NCI-H345 treated with DMSO at 0.1 percent for 48 hours (cell line): ENCODE data around the gene CEP63.

Experiments used
- DNase-seq: peaks from one replicate; lab custom pipeline; 2025; ENCODE audit not compliant: unreplicated experiment; lab: John Stamatoyannopoulos, UW

The CEP63 gene

DNA sequence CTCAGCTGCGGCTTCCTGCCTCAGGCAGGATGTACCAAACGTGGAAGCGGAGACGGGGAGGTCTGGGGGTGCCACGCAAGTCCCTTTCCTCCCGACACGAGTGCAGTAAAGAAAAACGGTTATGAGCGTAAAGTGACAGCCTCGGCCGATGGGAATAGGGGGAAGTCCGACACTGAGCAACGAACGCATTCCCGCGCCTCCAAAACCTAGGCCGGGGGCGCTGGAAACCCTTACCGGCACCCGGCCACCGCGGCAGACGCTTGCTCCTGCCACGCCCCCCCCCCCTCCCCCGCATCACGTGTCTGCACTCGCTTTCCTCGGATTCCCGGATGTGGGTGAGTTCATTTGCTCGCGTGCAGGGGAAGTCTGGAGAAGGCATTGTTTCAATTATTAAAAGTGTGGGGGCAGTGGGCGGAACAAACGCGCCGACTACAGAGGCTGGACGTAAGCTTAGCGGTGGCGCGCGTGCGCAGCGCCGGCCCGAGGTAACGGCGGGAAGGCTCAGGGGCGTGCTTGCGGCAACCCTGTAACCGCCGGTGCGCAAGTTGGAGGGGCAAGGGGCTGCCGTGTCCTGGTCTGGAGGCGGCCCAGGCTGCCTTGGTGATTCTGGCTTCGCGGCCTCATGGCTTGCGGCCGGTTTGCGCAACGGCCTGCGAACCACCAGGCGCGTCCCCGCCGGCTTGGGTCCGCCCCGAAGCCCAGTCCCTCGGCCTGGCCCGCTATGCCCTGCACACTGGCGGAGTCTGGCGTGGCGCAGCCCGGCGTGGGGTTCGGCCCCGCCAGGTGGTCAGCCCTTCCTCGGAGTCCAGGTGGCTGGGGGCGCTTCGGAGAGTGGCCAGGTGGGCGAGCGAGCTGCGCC is at the start of gene CEP63, which contains the start of gene ANAPC13:
CEP63 (plus strand) TSS at position 340 of the 859 bp plus-strand sequence. CDS start 9,264 bp downstream, outside the sequence.
ANAPC13 (minus strand) TSS at position 268 of the 859 bp plus-strand sequence. CDS start 3,081 bp downstream, outside the sequence.
- peak; percentile 81 for DNase-seq

DNA sequence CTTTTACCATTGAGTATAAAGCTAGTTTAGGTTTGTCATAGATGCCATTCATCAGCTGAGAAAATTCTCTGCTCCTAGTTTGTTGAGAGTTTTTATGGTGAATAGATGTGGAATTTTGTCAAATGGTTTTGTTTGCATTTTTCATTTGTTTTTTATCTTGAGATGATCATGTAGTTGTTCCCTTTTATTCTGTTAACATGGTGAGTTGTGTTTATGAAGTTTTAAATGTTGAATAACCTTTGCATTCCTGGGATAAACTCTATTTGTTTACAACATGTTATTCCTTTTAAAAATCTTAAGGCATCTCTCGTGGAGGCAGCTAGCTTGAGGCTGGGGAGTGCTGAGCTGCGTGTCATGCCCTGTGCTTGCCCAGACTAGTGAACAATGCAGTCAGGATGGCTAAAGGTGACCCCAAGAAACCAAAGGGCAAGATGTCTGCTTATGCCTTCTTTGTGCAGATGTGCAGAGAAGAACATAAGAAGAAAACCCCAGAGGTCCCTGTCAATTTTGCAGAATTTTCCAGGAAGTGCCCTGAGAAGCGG is 48.6 kb upstream of the CEP63 start:
- no peak for DNase-seq

DNA sequence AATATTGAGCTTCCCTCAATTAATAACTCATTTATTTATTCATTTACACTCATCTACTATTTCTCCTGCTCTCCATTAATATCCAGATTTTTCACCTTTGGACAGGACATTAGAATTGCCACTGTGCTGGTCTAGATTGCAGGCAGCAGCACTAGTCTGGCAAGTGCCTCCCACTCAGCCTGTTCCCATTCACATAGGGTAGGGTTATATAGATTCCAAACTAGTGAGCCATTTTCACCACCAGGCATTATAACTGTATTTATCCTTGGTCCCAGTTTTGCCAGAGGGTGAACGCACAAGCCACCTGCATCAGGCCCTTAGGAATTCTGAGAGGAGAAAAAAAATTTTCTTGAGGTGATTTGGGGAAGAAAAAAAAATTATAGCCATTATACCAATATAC is 44.5 kb upstream of the CEP63 start:
- DNase-seq, result no peak

DNA sequence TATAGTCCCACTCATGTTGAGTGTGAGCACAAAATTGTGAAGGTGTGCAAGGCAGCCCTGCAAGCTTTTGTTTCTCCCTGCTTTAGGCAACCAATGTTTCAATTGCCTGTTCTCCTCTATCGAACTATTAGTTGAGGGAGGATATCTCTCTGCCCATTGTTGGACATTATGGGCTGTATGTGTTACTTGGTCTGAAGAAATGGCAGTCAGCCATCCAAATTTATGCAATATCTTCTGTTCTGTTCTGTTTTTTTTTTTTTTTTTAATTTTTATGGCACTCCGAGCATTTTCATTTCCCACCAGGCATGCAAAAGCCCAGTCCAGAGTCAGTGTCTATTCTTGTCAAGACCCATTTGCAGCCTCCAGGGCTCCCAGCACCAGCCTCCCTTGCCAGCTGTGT is 44.0 kb upstream of the CEP63 start:
- DNase-seq, result no peak

DNA sequence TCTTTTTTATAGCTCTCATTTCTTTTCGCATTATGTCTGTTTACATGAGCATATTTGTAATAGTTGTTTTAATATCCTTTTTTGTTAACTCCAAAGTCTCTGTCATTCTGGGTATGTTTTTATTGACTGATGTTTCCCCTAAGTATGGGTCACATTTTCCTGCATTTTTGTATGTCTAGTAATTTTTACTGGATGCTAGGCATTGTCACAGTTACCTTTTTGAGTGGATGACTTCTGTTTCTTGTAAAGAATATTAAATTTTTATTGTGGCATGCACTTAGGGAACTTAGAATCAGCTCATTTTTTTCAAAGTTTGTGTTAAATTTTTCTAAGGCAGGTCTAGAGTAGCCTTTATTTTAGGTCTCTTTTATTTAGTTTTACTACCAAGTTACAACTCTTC is 40.8 kb upstream of the CEP63 start:
- DNase-seq, result no peak

DNA sequence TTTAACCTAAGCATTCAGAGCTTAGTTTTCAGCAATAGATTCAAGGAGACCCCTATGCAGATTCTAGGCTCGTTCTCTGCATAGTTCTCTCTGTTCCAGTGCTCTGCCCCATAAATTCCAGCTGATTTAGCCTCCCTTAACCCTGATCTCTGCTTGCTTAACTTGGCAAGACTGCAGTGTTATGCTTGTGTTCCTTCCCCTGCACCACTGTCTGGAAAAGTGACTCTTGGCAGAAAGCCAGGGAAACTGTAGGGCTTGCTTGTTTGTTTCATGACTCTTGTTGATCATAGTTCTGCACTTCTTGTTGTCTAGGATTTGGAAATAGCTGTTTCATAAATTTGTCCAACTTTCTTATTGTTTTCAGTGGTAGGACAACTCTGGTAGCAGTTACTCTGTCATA is 40.2 kb upstream of the CEP63 start:
- DNase-seq, result no peak

DNA sequence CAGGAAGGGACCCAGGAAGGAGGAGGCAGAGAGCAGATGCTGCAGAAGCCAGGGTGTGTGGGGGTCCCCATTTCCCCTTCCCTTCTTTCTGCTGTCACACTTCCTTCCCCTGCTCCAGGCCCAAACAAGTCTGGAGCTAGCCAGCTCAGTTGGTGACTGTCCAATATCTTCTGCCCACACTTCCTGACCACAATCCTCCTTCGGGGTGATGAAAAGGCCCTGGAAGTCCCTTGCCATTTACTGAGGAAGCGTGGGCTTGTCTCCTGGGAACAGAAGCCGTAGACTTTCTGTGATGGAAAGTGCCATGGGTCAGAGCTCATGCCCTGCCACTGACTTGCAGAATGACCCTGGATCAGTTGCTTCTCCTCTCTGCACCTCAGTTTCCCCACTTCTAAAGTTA is 39.1 kb upstream of the CEP63 start:
- DNase-seq, result no peak

DNA sequence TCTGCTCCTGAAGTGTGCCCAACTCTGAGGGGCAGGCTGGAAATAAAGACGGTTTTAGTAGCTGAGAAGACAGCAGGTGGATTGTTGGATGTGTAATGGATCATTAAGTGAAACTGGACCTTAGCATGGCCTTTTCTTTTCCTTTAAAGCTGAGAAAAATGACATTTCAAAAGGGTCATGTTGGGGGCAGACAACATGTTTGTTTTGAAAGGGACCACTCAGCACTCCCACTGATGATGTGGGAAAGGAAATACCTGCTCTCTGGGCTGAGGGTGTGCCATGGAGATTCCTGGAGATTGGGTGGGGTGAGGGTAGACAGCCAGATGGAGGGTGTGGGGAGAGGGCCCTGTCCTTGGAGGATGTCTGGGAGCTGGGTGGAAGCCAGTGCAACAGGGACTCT is 38.5 kb upstream of the CEP63 start:
- DNase-seq, result no peak

DNA sequence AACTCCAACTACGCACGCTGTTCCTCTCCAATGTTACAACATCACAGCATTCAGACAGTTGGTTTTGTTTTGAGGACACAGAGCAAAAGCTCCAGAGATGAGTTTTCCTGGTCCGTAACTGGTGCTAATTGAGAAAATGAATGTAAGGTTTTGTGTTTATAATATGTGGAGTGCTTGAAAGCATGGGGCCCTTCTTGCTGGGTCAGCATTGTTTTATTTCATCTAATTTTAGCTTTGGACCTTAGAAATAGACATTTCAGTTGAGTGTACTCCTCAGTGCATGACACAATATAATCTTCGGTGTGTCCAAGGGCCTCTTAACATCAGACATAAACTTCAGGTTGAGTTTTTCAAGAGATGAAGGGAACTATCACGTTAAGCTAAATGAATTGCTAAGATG is 37.2 kb upstream of the CEP63 start:
- DNase-seq, result no peak

DNA sequence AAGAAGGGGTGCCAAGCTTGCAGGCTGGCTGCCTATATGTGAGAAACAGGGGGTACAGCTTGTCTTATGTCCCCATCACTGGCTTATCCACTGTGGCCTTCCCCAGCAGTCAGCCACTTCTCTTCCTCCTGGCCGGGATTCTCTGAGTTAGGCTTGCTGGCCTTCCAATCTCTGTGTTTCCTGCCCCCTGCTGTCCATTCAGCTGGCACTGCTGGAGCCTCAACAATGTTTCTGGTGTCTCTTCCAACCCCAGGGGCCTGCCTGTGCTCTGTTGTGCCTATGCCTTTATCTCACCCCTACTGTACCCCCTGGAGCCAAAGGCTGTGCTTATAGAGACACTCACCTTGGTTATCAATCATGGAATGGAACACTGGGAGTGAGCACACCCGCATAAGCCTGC is 36.6 kb upstream of the CEP63 start:
- DNase-seq, result no peak

DNA sequence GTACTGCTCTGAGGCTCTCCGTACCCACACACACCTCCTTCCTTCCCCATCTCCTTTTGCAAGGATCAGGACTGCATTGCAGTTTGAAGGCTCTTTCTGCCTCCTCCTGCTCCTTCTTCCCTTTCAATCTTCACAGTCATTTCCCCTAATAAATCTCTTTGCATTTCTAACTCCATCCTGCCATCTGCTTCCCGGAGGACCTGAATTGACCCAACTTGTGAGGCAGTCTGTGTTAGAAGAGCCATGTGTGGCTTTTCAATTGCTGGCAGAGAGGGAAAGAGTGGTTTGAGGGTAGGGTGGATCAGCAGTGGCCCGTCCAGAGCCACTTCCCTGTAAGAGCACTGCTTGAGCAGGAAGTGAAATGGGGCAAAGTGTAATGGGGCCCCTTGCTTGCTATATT is 35.9 kb upstream of the CEP63 start:
- no peak for DNase-seq

DNA sequence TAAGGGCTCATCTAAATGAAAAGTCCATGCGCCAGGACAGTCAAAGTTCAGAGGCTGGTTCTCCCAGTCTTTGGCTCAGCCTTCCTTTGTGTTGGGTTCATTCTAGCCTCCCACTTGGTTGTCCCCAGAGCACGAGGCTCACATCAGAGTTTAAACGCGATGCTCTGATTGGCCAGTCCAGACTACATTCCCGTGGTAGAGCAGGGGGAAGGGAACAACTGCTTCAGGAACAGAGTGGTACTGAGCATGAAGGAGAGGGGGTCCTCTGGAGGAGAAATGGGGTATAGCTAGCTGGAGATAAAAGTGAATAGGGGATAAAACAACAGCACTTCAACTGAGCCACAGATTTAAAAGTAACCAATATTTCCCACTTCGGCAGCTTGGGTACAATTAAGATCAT is 32.2 kb upstream of the CEP63 start:
- DNase-seq, result no peak

DNA sequence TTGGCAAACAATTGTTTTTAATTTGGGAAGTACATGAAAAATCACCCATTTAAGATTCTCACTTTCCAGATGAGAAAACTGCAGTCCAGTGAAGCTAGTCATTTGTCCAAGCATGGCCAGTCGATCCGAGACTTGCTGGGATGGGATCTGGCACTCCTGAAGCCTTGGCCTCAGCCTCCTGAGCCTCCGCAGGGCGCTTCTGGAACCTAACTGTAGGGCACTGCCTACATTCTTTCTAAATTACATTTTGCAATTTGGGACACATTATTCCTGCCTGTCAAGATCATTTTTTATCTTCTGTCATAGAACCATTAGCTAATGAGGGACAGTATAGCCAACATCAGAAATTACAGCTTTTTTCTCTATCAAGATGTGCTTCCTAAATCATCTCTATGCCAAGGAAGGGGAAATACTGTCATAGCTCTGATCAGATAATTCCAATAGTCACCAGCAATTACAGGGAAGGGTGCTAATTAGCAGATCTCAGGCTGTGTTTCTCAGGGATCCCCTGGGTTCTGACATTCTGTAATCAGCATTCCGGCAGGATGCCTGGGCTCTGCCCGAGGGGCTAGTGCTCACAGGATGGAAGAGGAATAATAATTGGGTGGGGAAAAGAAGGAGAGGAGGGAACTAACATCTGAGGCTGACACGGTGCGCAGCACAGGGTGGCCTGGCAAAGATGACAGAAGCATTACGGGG is 28.3 kb upstream of the CEP63 start:
- DNase-seq, result no peak

DNA sequence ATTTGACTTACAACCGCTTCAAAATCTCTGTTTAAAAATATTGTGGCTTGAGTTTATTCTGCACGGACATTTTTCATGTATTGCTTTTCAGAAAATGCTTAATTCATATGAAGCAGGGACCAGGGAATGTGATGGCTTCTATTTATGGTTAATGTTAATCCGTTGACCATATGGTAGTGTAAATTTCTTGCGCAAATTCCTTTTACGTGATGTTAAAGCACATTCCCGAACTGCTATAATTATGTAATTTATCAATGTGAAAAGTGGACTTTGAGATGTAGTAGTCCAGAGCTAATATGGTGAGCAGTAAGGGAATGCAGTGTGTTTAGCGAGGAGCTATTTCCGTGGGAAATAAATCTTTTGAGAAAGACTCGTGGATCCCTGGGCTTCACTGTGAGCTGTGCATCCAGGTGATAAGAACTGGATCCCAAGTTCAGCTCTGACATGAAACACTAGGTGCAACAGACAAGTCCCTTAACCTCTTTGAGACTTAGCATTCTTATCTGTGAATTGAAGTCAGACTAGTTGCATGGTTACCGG is 27.4 kb upstream of the CEP63 start:
- DNase-seq, result no peak

DNA sequence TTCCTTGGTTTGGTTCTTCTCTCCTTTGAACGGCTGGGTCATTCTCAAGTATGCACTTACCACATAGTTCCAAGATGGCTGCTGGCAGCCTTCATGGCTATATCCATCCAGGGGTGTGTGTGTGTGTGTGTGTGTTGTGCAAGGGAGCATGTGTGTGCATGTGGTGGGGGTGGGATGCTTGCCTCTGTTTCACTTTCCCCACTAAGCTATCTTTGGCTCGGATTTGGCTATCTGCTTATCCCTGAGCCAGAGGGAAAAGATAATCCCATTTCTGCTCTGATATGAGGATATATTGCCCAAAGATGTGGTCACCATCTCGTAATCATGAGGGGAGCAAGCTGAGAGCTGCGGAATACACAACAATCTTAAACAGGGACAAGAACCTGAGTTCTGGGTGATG is 26.3 kb upstream of the CEP63 start:
- DNase-seq, result no peak

DNA sequence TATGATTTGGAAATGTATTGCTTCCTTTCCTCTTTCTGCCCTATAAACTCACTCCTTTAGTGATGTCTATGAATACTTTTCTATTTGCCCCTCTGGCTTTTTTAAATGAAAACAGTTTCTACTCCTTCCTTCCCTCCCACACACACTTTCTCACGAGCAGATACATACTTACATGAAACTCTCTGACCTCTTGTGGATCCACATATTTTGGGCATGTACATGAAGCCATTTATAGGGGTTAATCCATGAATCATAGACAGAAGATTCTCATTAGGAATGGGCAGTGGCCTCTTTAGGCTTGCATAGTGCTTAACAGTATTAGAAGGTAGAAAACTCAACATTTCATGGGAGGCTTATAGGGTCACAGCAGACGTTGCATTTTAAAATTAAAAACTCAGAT is 24.9 kb upstream of the CEP63 start:
- DNase-seq, result no peak

DNA sequence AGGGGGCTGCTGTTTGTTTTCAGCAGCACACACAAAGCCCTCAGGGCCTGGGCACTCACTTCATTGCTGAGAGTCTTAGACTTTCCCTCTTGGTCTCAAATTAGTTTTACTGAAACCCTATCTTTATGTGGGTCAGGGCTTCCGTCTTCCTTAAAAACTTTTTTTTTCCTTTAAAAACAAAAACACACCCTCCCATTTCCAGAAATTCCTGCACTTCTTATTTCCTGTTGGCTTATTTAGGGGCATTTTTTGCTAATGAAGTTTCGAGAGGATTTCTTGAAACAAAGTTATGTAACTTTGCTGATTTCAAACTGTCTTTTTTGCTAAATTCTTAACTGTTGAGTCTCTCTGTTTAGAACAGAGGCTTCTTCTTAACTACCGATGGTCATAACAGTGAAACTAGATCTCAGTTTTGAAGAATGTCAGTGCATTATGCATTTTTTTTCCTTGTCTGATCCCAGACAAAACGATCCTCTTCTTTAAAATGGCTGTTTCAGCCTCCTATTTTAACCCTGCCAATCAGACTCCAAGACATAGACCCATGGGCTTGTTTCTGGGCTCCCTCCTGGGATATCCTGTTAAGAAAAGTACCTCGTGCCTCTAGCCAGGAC is 23.4 kb upstream of the CEP63 start:
- DNase-seq, result no peak

DNA sequence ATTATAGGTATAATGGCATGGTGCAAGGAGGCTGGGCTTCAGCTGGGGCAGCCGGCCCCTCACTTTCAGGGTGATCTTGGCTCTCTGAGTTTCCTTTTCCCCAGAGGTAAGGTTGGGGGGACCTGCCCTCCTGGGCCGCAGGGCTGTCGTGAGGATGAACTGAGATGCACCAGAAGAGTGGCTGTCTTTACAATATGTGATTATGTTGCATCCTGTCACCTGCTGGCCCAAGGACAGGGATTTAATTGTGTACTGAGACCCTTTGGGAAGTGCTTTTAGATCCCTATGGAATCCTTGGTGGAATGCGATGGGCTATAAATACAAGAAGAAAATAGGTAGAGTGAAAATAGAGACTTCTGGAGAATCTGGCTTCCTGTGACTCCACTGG is 22.2 kb upstream of the CEP63 start:
- DNase-seq, result no peak

DNA sequence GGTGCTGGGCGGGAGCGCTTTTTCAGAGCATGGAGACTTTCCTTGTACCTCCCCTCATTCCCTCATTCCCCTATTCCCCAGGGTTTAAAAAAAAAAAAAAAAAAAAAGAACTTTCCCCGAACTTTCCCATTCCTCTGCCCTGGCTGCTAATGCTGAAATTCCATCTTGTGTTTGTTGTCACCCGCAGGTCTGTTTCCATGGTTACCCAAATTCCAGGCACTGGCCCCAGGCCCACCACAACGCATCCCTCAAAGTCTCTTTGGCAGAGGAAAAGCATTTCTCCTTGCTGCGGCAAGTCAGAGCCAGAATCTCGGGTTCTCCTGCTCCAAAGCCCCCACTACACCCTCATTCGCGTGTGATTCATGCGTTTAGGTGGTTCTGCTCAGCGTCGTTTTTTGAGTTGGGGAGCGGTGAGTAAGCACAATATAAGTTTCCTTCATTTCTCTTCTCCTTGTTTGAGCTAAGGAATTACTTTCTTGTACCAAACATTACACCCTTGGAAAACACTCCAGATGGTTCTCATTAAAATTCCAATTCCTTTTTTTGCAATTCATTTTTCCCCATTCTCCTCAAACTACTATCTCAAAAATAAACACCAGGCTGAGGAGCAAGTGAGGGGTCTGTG is 21.7 kb upstream of the CEP63 start:
- no peak for DNase-seq

DNA sequence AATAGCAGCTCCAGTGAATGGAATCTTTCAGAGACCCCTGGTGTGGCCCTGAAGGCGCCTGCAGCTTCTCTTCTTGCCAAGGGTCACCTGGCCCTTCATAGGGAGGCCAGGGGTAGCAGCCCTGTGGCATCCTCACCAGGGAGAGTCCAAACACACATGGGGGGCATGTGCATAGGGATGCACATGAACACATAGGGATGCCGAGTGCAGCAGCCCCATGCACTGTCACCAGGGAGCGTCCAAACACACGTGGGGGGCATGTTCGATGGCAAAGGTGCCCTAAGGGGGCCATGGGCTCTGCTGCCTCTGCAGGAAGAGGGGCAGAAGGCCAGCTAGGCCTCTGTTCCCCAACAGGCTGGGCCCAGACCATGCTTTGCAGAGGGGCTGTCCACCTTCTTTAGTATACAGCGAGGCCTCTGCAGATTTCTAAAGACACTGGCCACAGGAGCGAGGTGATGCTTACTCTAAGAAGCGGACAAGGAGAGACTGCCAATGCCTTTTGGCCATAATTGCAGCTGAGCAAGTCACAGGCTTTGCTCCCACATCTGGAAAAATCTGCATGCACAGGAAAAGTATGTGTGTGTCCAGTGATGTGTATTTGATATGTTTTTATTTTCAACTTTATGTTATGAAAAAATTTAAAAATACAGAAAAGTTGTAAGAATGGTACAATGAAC is 21.0 kb upstream of the CEP63 start:
- DNase-seq, result no peak
